Esophagus squamous epithelium (tissue), 4 donors: ENCODE measurements around the gene DAB2.

Experiments used
- CTCF ChIP-seq, 6 experiments: fragments of 450-650 bp in 4 of 6; fragments of 200-600 bp in 2 of 6; sonication (generic) in 2 of 6; IDR thresholded peaks; one replicate each; pipeline ENCODE4 v1.5.1; 2016 to 2019; ENCODE audit warnings: antibody characterized with exemption in 6 of 6, mild to moderate bottlenecking in 4 of 6, moderate library complexity in 4 of 6
- POLR2A ChIP-seq, 4 donors: fragments of 450-650 bp; IDR thresholded peaks; one replicate each; pipeline ENCODE4 v1.6.1; 2017; ENCODE audit warnings: antibody characterized with exemption in 4 of 4, mild to moderate bottlenecking in 4 of 4, moderate library complexity in 3 of 4

GRCh38 chr5:39379693-39380092 lies 45.1 kb downstream of the DAB2 start:
- TF ChIP-seq CTCF (IDR thresholded peaks at IDR 0.05): no peak
- TF ChIP-seq POLR2A (IDR thresholded peaks at IDR 0.05): no peak
